ENCODE measurements around the gene UQCC5.

- no peak for TF ChIP-seq CTCF (IDR thresholded peaks at IDR 0.05)
- TF ChIP-seq POLR2A (IDR thresholded peaks at IDR 0.05): no peak
Measured at GRCh38 chr3:52487788-52488691, 48.4 kb upstream of the UQCC5 start.

Data from testis (tissue), 2 donors.